PFSK-1 (cell line): ENCODE data around the gene TRIM65.

Source experiments
- FOXP2 ChIP-seq: optimal IDR thresholded peaks from 2 replicates; pipeline ENCODE3; 2011; ENCODE audit warnings: borderline replicate concordance, control low read depth, inconsistent platforms; ENCODE audit not compliant: insufficient read depth; ENCODE audit errors: extremely low read length, extremely low read depth
- POLR2AphosphoS5 ChIP-seq: IDR thresholded peaks from 2 replicates; pipeline ENCODE4 v1.6.1; 2012; ENCODE audit warnings: low read depth, mild to moderate bottlenecking, control low read depth, low read length, moderate library complexity
- SIN3A ChIP-seq: IDR thresholded peaks from 2 replicates; pipeline ENCODE4 v1.6.1; 2012; ENCODE audit warnings: mild to moderate bottlenecking, low read length, moderate library complexity, borderline replicate concordance; ENCODE audit not compliant: insufficient read depth
- TAF1 ChIP-seq: IDR thresholded peaks from 2 replicates; pipeline ENCODE4 v1.6.1; 2012; ENCODE audit warnings: low read length, control low read depth, borderline replicate concordance; ENCODE audit not compliant: insufficient read depth
- TF ChIP-seq, protein P1 (sequence below), 2 experiments: IDR thresholded peaks; 2 replicates each; pipeline versions ENCODE4 v1.6.1 to v1.8.0; 2011 to 2012; ENCODE audit warnings: low read depth in 2 of 2, low read length in 2 of 2, control low read depth in 1 of 2, inconsistent platforms in 1 of 2, mild to moderate bottlenecking in 1 of 2, moderate library complexity in 1 of 2; ENCODE audit not compliant: insufficient read depth in 1 of 2

TRIM65 gene

DNA sequence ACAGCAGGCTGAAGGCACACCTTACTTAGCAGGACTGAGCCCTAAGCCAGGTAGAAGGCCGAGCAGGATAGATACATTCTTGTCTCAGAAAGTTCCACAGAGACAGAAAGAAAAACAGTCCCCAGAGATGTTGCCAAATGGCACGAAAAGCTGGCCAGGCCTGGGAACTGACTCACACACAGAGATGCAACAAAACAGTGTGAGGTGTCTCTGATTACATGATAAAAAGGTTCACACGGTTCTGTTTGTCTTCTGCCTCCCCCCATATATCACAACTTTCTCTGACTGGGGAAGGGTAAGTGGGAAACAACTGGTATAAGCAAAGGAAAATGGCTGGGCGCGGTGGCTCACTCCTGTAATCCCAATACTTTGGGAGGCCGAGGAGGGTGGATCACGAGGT is 43.3 kb downstream of the TRIM65 start:
- TF ChIP-seq FOXP2, result no peak
- no peak for TF ChIP-seq POLR2AphosphoS5
- TF ChIP-seq, protein P1, sequence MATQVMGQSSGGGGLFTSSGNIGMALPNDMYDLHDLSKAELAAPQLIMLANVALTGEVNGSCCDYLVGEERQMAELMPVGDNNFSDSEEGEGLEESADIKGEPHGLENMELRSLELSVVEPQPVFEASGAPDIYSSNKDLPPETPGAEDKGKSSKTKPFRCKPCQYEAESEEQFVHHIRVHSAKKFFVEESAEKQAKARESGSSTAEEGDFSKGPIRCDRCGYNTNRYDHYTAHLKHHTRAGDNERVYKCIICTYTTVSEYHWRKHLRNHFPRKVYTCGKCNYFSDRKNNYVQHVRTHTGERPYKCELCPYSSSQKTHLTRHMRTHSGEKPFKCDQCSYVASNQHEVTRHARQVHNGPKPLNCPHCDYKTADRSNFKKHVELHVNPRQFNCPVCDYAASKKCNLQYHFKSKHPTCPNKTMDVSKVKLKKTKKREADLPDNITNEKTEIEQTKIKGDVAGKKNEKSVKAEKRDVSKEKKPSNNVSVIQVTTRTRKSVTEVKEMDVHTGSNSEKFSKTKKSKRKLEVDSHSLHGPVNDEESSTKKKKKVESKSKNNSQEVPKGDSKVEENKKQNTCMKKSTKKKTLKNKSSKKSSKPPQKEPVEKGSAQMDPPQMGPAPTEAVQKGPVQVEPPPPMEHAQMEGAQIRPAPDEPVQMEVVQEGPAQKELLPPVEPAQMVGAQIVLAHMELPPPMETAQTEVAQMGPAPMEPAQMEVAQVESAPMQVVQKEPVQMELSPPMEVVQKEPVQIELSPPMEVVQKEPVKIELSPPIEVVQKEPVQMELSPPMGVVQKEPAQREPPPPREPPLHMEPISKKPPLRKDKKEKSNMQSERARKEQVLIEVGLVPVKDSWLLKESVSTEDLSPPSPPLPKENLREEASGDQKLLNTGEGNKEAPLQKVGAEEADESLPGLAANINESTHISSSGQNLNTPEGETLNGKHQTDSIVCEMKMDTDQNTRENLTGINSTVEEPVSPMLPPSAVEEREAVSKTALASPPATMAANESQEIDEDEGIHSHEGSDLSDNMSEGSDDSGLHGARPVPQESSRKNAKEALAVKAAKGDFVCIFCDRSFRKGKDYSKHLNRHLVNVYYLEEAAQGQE (IDR thresholded peaks at IDR 0.05; ENCODE audit: insufficient read depth in 1 of 2, low read depth in 2 of 2, low read length in 2 of 2), result no peak
- no peak for TF ChIP-seq SIN3A
- TF ChIP-seq TAF1, result no peak

DNA sequence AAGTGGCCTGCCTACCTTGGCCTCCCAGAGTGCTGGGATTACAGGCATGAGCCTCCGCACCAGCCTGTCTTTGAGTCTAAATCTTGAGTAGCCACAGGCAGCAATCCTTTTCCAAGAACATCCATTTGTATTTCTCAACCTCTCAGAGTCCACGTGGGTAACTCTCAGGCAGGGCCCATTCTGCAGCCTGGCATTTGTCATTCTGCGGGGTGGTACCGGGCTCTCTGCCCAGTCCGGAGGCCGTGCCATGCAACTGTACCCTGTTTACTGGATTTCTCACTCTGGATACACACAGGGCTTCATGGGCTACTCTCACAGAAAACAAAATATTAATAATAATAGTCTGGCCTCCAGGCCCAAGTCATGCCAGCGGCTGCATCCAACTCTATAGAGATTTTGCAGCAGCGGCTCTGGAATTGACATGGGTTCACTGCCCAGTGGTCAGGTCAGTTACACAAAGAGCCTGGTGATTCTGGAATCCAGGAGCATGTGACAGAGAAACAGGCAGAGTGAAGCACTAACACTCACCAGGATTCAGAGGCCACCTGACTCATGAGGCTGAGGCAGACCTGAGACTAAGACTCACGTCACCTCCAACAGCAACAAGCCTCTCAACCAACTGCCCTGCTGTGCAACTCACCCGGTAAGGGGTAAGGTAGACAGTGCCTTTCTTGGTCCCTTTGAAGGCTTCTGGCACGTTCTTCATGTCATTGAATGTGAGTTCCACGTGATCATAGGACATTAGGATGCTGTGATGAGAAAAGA is 45.6 kb downstream of the TRIM65 start:
- no peak for TF ChIP-seq TAF1
- TF ChIP-seq SIN3A, result no peak
- TF ChIP-seq POLR2AphosphoS5, result no peak
- TF ChIP-seq, protein P1 (IDR thresholded peaks at IDR 0.05; ENCODE audit: insufficient read depth in 1 of 2, low read depth in 2 of 2, low read length in 2 of 2), result no peak
- TF ChIP-seq FOXP2, result no peak

DNA sequence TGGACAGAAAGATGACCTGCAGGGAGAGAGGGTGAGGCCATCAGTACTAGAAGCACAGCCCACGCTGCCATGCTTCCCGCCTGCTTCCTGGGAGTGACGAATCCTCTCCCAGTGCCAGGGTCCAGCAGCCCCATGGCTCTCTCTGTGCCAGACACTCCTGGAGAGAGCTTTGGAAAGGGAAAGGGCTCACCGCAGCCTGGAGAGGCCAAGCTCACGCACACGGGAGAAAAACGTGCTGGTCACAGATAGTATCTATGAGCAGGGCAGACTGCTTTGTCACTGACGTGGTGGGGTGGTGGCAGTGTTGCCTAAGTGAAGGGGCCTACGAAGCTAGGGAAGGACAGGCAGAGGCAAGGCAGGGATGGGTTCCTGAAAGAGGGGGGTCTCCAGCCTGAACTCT is 47.0 kb downstream of the TRIM65 start:
- TF ChIP-seq SIN3A (no peak), POLR2AphosphoS5 (no peak), TAF1 (no peak), FOXP2 (no peak)
- TF ChIP-seq, protein P1 (IDR thresholded peaks at IDR 0.05; ENCODE audit: insufficient read depth in 1 of 2, low read depth in 2 of 2, low read length in 2 of 2), result no peak

DNA sequence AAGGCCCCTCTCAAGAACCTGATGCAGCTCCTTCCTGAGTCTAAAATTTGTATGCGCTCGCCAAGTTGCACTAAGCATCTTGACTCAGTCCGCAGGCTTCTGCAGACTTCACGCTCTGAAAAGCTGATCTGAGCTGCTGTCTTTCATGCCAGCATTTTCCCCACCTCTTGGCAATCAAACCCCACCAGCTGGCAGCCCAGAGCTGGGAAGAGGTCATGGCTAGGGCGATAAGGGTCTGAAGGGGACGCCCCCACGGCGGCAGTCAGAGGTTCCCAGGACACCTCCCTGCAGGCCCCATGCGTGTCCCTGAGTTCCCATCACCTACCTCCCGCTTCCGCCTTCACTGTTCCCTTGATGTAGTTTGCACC is 47.5 kb downstream of the TRIM65 start:
- no peak for TF ChIP-seq FOXP2
- TF ChIP-seq, protein P1 (IDR thresholded peaks at IDR 0.05; ENCODE audit: insufficient read depth in 1 of 2, low read depth in 2 of 2, low read length in 2 of 2), result no peak
